Mesendoderm (in vitro differentiated cells): ENCODE data around the gene CUEDC1.
A peak's percentile ranks its signal among the peaks of the same experiment; 100 is the strongest.

Source experiments
- DNase-seq: peaks from one replicate; pipeline ENCODE4 v3.0.0; 2013
- H2AK5ac ChIP-seq: 2 replicates; pipeline ENCODE4 v1.6.1; 2013; ENCODE audit warnings: low read length, inconsistent platforms
- H2BK120ac ChIP-seq: 2 replicates; pipeline ENCODE4 v1.6.1; 2013; ENCODE audit warnings: low read depth, mild to moderate bottlenecking, low read length, moderate library complexity, mixed read lengths
- H2BK15ac ChIP-seq: replicated peaks from 2 replicates; pipeline ENCODE4 v1.6.1; 2013; ENCODE audit warnings: low read depth, mild to moderate bottlenecking, moderate library complexity
- H2BK5ac ChIP-seq: 2 replicates; pipeline ENCODE4 v1.6.1; 2013; ENCODE audit warnings: low read length, inconsistent platforms
- H3K18ac ChIP-seq: 2 replicates; pipeline ENCODE4 v1.6.1; 2013; ENCODE audit warnings: mild to moderate bottlenecking, low read length, mixed read lengths
- H3K23ac ChIP-seq: one replicate; pipeline ENCODE4 v1.6.1; 2013; ENCODE audit warnings: low read length
- H3K27ac ChIP-seq: 2 replicates; pipeline ENCODE4 v1.5.1; 2013; ENCODE audit warnings: low read depth, mild to moderate bottlenecking, inconsistent platforms, low read length, moderate library complexity
- H3K27me3 ChIP-seq: 2 replicates; pipeline ENCODE4 v1.6.1; 2013; ENCODE audit warnings: low read length, control low read depth, mild to moderate bottlenecking, inconsistent platforms; ENCODE audit not compliant: insufficient read depth, poor library complexity
- H3K36me3 ChIP-seq: 2 replicates; pipeline ENCODE4 v1.6.1; 2013; ENCODE audit warnings: low read length, inconsistent platforms; ENCODE audit not compliant: control insufficient read depth, insufficient read depth
- H3K4ac ChIP-seq: one replicate; pipeline ENCODE4 v1.6.1; 2013; ENCODE audit warnings: low read depth, mild to moderate bottlenecking, low read length, moderate library complexity
- H3K4me1 ChIP-seq: 2 replicates; pipeline ENCODE4 v1.6.1; 2013; ENCODE audit warnings: low read depth, low read length, inconsistent platforms; ENCODE audit not compliant: control insufficient read depth
- H3K4me2 ChIP-seq: 2 replicates; pipeline ENCODE4 v1.6.1; 2013; ENCODE audit warnings: low read length
- H3K4me3 ChIP-seq: 2 replicates; pipeline ENCODE4 v1.5.1; 2013; ENCODE audit warnings: mild to moderate bottlenecking, low read length
- H3K56ac ChIP-seq: one replicate; pipeline ENCODE4 v1.6.1; 2013; ENCODE audit warnings: low read length
- H3K79me1 ChIP-seq: 2 replicates; pipeline ENCODE4 v1.6.1; 2013; ENCODE audit warnings: low read length, inconsistent platforms
- H3K79me2 ChIP-seq: 2 replicates; pipeline ENCODE4 v1.6.1; 2013; ENCODE audit warnings: mild to moderate bottlenecking, low read length; ENCODE audit not compliant: control insufficient read depth, insufficient read depth
- H3K9ac ChIP-seq: 2 replicates; pipeline ENCODE4 v1.6.1; 2013; ENCODE audit warnings: low read length, inconsistent platforms
- H4K5ac ChIP-seq: one replicate; pipeline ENCODE4 v1.6.1; 2013; ENCODE audit warnings: low read length
- H4K8ac ChIP-seq: one replicate; pipeline ENCODE4 v1.6.1; 2013; ENCODE audit warnings: low read depth, mild to moderate bottlenecking, control low read depth, low read length, moderate library complexity
- WGBS: extraction: QIAGEN DNeasy Blood & Tissue Kit; methylation state at CpG from one replicate; pipeline ENCODE4 v1.1.7; 2013; ENCODE audit warnings: low lambda C conversion rate, missing lambda C conversion rate; ENCODE audit not compliant: insufficient coverage; ENCODE audit errors: extremely low coverage; 5-methylcytosine and 5-hydroxymethylcytosine counted together

CUEDC1 gene

GRCh38 chr17:57947369-57947768, 7.8 kb downstream of the CUEDC1 start:
- H3K79me2 ChIP-seq, result peaks cover 8% of the 10 kb centered on the region
- no peak overlapping the region for H3K4me2 ChIP-seq
- H3K36me3 ChIP-seq, result no peaks in the 10 kb centered on the region
- H3K79me1 ChIP-seq, result peaks cover 5% of the 10 kb centered on the region
- H3K56ac ChIP-seq, result no peak overlapping the region
- H2BK120ac ChIP-seq, result no peak overlapping the region
- no peak overlapping the region for H2AK5ac ChIP-seq
- no peaks in the 10 kb centered on the region for H3K27me3 ChIP-seq
- H3K4me3 ChIP-seq, result no peak overlapping the region
- no peak overlapping the region for H3K23ac ChIP-seq
- H3K4me1 ChIP-seq, result peaks cover 14% of the 10 kb centered on the region
- no peak overlapping the region for H3K18ac ChIP-seq
- no peak overlapping the region for H3K4ac ChIP-seq
- no peak for DNase-seq
- no peak overlapping the region for H3K9ac ChIP-seq
- no peak overlapping the region for H3K27ac ChIP-seq
- no peak overlapping the region for H2BK5ac ChIP-seq
- no peak overlapping the region for H4K5ac ChIP-seq
- H4K8ac ChIP-seq, result no peak overlapping the region
- no CpG with 5 or more reads among the region's 9 CpGs for WGBS
- H2BK15ac ChIP-seq, result no peak overlapping the region

- Histone ChIP-seq H3K4me3 (no peak overlapping the region), H3K36me3 (no peaks in the 10 kb centered on the region), H3K18ac (no peak overlapping the region), H2AK5ac (peak overlapping the region; percentile 12), H3K4me1 (peaks cover 14% of the 10 kb centered on the region), H4K5ac (no peak overlapping the region), H2BK15ac (no peak overlapping the region), H2BK120ac (no peak overlapping the region), H3K79me2 (peaks cover 8% of the 10 kb centered on the region), H3K27me3 (no peaks in the 10 kb centered on the region), H3K27ac (no peak overlapping the region), H3K4ac (no peak overlapping the region), H3K23ac (no peak overlapping the region), H3K9ac (no peak overlapping the region), H3K56ac (no peak overlapping the region), H2BK5ac (no peak overlapping the region), H4K8ac (no peak overlapping the region), H3K79me1 (peaks cover 5% of the 10 kb centered on the region), H3K4me2 (no peak overlapping the region)
- WGBS, result no CpG with 5 or more reads among the region's 10 CpGs
- no peak for DNase-seq
These were observed 8.3 kb downstream of the CUEDC1 start for GRCh38 chr17:57946798-57947358.

- peaks cover 14% of the 10 kb centered on the region for H3K4me1 ChIP-seq
- no peak overlapping the region for H3K9ac ChIP-seq
- no peak overlapping the region for H3K4ac ChIP-seq
- no peaks in the 10 kb centered on the region for H3K36me3 ChIP-seq
- DNase-seq, result no peak
- H3K4me2 ChIP-seq, result no peak overlapping the region
- H2AK5ac ChIP-seq, result no peak overlapping the region
- H3K27me3 ChIP-seq, result no peaks in the 10 kb centered on the region
- no peak overlapping the region for H2BK5ac ChIP-seq
- no peak overlapping the region for H3K23ac ChIP-seq
- H3K18ac ChIP-seq, result no peak overlapping the region
- no peak overlapping the region for H3K4me3 ChIP-seq
- peaks cover 5% of the 10 kb centered on the region for H3K79me1 ChIP-seq
- H3K79me2 ChIP-seq, result peaks cover 7% of the 10 kb centered on the region
- no peak overlapping the region for H2BK15ac ChIP-seq
- H3K27ac ChIP-seq, result no peak overlapping the region
- H3K56ac ChIP-seq, result no peak overlapping the region
- no peak overlapping the region for H4K5ac ChIP-seq
- WGBS, result no CpG with 5 or more reads among the region's 6 CpGs
- no peak overlapping the region for H4K8ac ChIP-seq
- no peak overlapping the region for H2BK120ac ChIP-seq
These were observed 9.0 kb downstream of the CUEDC1 start for GRCh38 chr17:57945996-57946797.

GRCh38 chr17:57944908-57945307, 10.3 kb downstream of the CUEDC1 start:
- H3K18ac ChIP-seq, result no peak overlapping the region
- H3K27ac ChIP-seq, result no peak overlapping the region
- H3K9ac ChIP-seq, result no peak overlapping the region
- no peak overlapping the region for H3K4ac ChIP-seq
- no peaks in the 10 kb centered on the region for H3K27me3 ChIP-seq
- no peak overlapping the region for H2BK5ac ChIP-seq
- DNase-seq, result no peak
- no peak overlapping the region for H4K5ac ChIP-seq
- H3K4me1 ChIP-seq, result peaks cover 11% of the 10 kb centered on the region
- no peak overlapping the region for H2BK120ac ChIP-seq
- H3K23ac ChIP-seq, result no peak overlapping the region
- no peak overlapping the region for H3K56ac ChIP-seq
- H3K79me1 ChIP-seq, result peaks cover 5% of the 10 kb centered on the region
- H3K4me2 ChIP-seq, result no peak overlapping the region
- peaks cover 5% of the 10 kb centered on the region for H3K79me2 ChIP-seq
- H4K8ac ChIP-seq, result no peak overlapping the region
- WGBS, result no CpG with 5 or more reads among the region's 6 CpGs
- no peak overlapping the region for H2BK15ac ChIP-seq
- H3K4me3 ChIP-seq, result no peak overlapping the region
- no peaks in the 10 kb centered on the region for H3K36me3 ChIP-seq
- no peak overlapping the region for H2AK5ac ChIP-seq

GRCh38 chr17:57943645-57944044, 11.6 kb downstream of the CUEDC1 start:
- Histone ChIP-seq H4K5ac (no peak overlapping the region), H3K56ac (no peak overlapping the region), H3K4me3 (no peak overlapping the region), H3K4ac (no peak overlapping the region), H4K8ac (no peak overlapping the region), H3K4me1 (peaks cover 6% of the 10 kb centered on the region), H3K27ac (no peak overlapping the region), H2BK120ac (no peak overlapping the region), H3K79me1 (peaks cover 6% of the 10 kb centered on the region), H3K79me2 (peaks cover 4% of the 10 kb centered on the region), H3K36me3 (no peaks in the 10 kb centered on the region), H2AK5ac (no peak overlapping the region), H3K18ac (no peak overlapping the region), H3K27me3 (no peaks in the 10 kb centered on the region), H3K9ac (no peak overlapping the region), H3K4me2 (no peak overlapping the region), H2BK5ac (no peak overlapping the region), H2BK15ac (no peak overlapping the region), H3K23ac (no peak overlapping the region)
- no CpG with 5 or more reads among the region's 3 CpGs for WGBS
- DNase-seq, result no peak
